Upper lobe of right lung (tissue), 1 donor: ENCODE data around the gene KRTAP13-4. TPM values are rescaled to one million over a fixed set of nuclear protein-coding genes. Genes with fewer than 3 reads are reported as not detected.
A peak's percentile ranks its signal among the peaks of the same experiment; 100 is the strongest.

Experiments
- ATAC-seq: fragments of 200-7000 bp; cut with Tn5 transposase; one replicate; pipeline ENCODE4 v1.9.1; 2020; ENCODE audit warnings: mild to moderate bottlenecking, moderate library complexity
- DNase-seq: peaks from one replicate; pipeline ENCODE4 v3.0.0-alpha.2; 2020
- H3K27ac ChIP-seq: fragments of 200-600 bp; one replicate; pipeline ENCODE4 v1.8.0; 2022
- H3K27me3 ChIP-seq: fragments of 200-600 bp; one replicate; pipeline ENCODE4 v1.8.0; 2022; ENCODE audit warnings: mild to moderate bottlenecking
- H3K36me3 ChIP-seq: fragments of 200-600 bp; one replicate; pipeline ENCODE4 v1.8.0; 2022
- H3K4me1 ChIP-seq: fragments of 200-600 bp; one replicate; pipeline ENCODE4 v1.8.0; 2022
- H3K4me3 ChIP-seq: fragments of 200-600 bp; one replicate; pipeline ENCODE4 v1.8.0; 2022; ENCODE audit warnings: mild to moderate bottlenecking
- H3K9me3 ChIP-seq: fragments of 200-600 bp; one replicate; pipeline ENCODE4 v1.8.0; 2022
- CTCF ChIP-seq: fragments of 200-600 bp; IDR thresholded peaks from one replicate; pipeline ENCODE4 v1.8.0; 2022; ENCODE audit warnings: antibody characterized with exemption
- intact Hi-C: fragments of 100-400 bp; cut with DNase I; formaldehyde crosslinking; loops from one replicate; pipeline ENCODE4 v1.11.0; 2022
- long read RNA-seq: library from polyadenylated mRNA; unstranded; transcript quantifications from one replicate; pipeline ENCODE4 v2.0.0, GENCODE V29; 2021
- total RNA-seq: library from RNA; stranded (reverse); fragmentation: NEBNext Ultra II Directional; extraction: Animal tissue kit (Norgen Biotek cat#: 25700); gene quantifications from one replicate; pipeline ENCODE4 v1.2.1, GENCODE V29; 2021
- donor health status: DM: no; HTN: yes; CAD: no; lungs with severe emphysema.

Gene KRTAP13-4
- not detected for total RNA-seq
- long read RNA-seq = 0 reads

- Histone ChIP-seq H3K27me3 (no peaks in the 10 kb centered on the region), H3K9me3 (no peaks in the 10 kb centered on the region), H3K4me1 (no peaks in the 10 kb centered on the region), H3K27ac (no peak within 1 kb of the TSS), H3K4me3 (no peak within 1 kb of the TSS), H3K36me3 (no peaks in the 10 kb centered on the region)
- TF ChIP-seq CTCF = no peak
- intact Hi-C loops = no loop called here
- no peak for ATAC-seq
- DNase-seq = peak; percentile 57
These were observed at the start of gene KRTAP13-4 for GRCh38 chr21:30430170-30430655. KRTAP13-4 (plus strand) TSS chr21:30430220; CDS start chr21:30430276, 56 bp downstream.

- intact Hi-C loops = no loop called here
- no peak overlapping the region for H3K27ac ChIP-seq
- DNase-seq = no peak
- H3K4me3 ChIP-seq = no peak overlapping the region
- H3K4me1 ChIP-seq = no peaks in the 10 kb centered on the region
- H3K9me3 ChIP-seq = no peaks in the 10 kb centered on the region
- no peaks in the 10 kb centered on the region for H3K36me3 ChIP-seq
- no peaks in the 10 kb centered on the region for H3K27me3 ChIP-seq
- no peak for TF ChIP-seq CTCF
- no peak for ATAC-seq
These were observed 47.8 kb upstream of the KRTAP13-4 start for GRCh38 chr21:30382201-30382600.

- no peak for TF ChIP-seq CTCF
- H3K9me3 ChIP-seq = no peaks in the 10 kb centered on the region
- no peak overlapping the region for H3K4me3 ChIP-seq
- H3K27me3 ChIP-seq = no peaks in the 10 kb centered on the region
- no peak overlapping the region for H3K27ac ChIP-seq
- DNase-seq (no peak), ATAC-seq (no peak)
- intact Hi-C loops = no loop called here
- no peaks in the 10 kb centered on the region for H3K4me1 ChIP-seq
- no peaks in the 10 kb centered on the region for H3K36me3 ChIP-seq
These were observed 38.5 kb upstream of the KRTAP13-4 start for GRCh38 chr21:30391492-30392025.

GRCh38 chr21:30395731-30396130 is 34.3 kb upstream of the KRTAP13-4 start, which contains the start of gene KRTAP13-1:
KRTAP13-1 (plus strand) TSS chr21:30396031; CDS start chr21:30396087, 56 bp downstream.
- no peaks in the 10 kb centered on the region for H3K36me3 ChIP-seq
- DNase-seq (no peak), ATAC-seq (no peak)
- no peaks in the 10 kb centered on the region for H3K4me1 ChIP-seq
- no peaks in the 10 kb centered on the region for H3K27me3 ChIP-seq
- intact Hi-C loops = no loop called here
- no peaks in the 10 kb centered on the region for H3K9me3 ChIP-seq
- no peak within 1 kb of the TSS for H3K4me3 ChIP-seq
- no peak for TF ChIP-seq CTCF
- no peak within 1 kb of the TSS for H3K27ac ChIP-seq

- H3K27me3 ChIP-seq = no peaks in the 10 kb centered on the region
- H3K9me3 ChIP-seq = no peaks in the 10 kb centered on the region
- no peak overlapping the region for H3K27ac ChIP-seq
- ATAC-seq (peak; percentile 99), DNase-seq (peak; percentile 78)
- H3K4me1 ChIP-seq = no peaks in the 10 kb centered on the region
- H3K36me3 ChIP-seq = no peaks in the 10 kb centered on the region
- peak; percentile 37 for TF ChIP-seq CTCF
- intact Hi-C loops = no loop called here
- no peak overlapping the region for H3K4me3 ChIP-seq
These were observed 21.1 kb upstream of the KRTAP13-4 start for GRCh38 chr21:30408782-30409494.
